HG03175 (cell line): ENCODE measurements around the gene KIAA1217.
"Not testable (repeated sequence)": the region's sequence is repeated elsewhere in the genome, so short reads cannot be mapped to it uniquely, and the experiment has no call there.

Source experiments
- ATAC-seq: cut with Tn5 transposase; IDR thresholded peaks from one replicate; pipeline ENCODE4 v1.9.1; 2021; ENCODE audit warnings: mild to moderate bottlenecking, moderate library complexity; ENCODE audit not compliant: unreplicated experiment

Gene KIAA1217

DNA sequence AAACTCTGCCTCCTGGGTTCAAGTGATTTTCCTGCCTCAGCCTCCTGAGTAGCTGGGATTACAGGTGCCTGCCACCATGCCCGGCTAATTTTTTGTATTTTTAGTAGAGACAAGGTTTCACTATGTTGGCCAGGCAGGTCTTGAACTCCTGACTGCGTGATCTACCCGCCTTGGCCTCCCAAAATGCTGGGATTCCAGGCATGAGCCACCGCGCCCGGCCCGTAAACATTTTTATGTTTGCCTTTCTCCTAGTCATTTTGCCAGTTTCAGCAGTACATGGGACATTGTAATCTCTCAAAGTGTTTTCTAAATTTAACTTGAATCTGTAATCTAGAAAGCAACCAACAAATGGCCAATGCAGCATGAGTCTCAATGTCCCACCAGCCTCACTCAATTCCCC, 128.8 kb downstream of the KIAA1217 start:
- not testable (repeated sequence) for ATAC-seq

DNA sequence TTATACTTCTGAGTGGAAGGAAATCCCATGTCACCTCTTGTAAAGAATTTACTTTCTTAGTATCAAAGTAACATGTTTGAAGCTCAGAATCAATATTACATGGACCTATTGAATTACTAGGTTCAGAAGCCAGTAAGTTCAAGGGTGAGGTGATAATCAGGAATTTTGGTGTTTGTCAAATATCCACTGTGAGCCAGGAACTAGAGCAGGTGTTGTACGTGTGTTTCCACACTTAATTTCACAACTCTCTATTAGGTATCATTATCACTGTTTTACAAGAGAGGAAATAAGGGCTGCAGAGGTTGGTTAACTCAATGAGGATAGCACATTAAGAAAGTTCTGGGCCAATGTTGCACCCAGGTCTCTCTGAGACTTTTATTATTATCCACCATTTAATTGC, 130.4 kb downstream of the KIAA1217 start:
- no peak for ATAC-seq

DNA sequence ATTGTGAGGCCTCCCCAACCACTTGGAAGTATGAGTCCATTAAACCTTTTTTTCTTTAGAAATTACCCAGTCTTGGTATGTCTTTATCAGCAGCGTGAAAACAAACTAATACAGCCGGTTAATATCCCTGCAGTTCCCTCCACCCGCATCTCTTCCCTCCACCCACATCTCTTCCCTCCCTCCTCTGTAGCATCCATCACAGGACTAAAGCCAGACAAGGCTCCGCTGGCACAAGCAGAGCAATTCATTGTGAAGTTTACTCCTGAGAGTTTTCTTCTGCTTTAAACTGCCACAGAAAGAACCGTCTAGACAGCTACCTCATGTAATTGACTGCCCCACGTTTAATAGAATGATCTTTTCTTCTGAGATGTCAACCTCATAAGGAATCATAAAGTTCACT, 131.5 kb downstream of the KIAA1217 start:
- ATAC-seq, result no peak

DNA sequence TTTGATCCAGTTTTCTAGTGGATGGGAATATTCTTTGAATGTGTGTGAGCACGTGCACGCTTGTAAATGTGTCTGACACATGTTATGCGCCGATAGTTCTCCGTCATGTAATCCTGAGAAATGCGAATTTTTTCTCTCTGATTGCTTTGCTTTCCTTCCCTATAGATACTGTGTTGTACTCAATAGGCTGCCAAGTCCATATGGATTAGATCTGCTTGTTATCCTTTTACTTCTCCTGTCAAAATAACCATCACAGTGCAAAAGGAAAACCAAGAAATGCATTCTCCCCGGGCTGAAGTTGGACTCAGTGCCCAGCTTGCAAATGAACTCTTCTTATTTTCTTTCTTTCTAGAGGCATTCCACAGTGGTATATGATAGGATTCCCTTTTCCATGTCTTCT, 131.9 kb downstream of the KIAA1217 start:
- no peak for ATAC-seq

DNA sequence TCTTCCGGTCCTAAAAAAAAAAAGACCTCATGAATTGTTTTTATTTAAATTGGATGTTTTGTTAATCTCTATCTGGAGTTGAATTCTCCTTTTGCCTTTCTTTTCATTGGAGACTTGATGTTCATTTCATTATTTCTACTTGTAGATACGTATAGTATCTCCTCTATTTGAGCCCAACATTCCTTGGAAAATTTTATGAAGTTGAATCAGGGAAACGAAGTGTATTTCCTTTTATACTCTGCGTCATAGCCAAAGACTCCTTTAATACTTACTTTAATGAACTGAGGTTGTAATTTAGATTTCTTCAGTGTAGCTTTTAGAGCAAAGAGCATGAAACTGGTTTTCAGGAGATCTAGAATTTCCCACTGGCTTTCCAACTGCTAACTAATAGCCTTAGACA, 132.4 kb downstream of the KIAA1217 start:
- ATAC-seq, result no peak

DNA sequence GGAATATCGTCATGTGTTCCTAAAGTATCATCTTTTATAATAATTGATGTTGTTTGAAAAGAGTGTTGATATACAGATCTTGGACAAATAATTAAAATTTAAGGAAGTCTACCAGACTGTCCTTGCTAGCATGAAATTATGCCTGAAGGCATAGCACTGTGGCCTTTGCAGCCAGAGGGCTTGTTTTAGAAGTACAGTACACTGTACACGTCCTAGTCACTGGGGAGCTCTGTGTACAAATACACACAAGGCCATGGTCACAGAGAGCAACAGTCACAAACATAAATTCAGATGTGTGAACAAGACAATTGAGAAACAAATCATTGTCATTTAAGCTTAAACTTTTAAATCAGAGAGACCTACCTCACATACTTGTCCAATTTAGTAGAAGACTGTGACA, 133.0 kb downstream of the KIAA1217 start:
- no peak for ATAC-seq

DNA sequence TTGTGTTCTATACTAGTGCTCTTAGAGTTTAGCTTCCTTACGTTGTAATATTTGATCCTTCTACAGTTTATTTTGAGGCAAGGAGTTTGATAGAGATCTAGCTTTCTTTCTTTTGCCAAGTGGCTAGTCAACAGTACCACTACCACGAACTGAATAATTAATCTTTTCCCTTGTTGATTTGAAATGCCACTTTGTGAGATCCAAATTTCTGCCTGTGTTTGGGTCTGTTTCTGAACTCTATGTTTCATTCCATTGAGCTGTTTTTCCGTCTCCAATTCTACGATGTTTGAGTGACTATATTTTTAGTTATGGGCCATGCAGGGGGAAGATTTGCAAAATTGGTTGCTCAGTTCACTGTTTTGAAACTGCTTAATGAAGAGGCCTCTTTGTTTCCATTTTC, 134.7 kb downstream of the KIAA1217 start:
- no peak for ATAC-seq

DNA sequence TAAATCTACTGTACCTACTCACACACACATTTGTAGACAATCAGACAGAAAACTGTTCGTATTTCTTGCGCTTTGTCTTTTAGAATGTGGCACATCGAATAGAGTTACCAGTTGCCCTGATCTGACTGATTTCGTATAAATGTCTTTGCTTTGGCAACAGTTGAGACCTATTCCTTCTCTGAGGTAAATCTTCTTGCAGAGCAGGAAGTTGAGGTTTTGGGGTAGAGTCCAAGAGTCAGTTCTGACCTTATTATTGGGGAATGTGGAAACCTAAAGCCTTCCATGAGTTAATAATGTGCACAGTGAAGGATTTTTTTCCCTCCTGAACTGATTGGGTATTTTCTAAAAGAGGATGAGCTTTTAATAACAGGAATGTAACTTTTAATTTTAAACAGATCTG, 135.3 kb downstream of the KIAA1217 start:
- ATAC-seq, result no peak

DNA sequence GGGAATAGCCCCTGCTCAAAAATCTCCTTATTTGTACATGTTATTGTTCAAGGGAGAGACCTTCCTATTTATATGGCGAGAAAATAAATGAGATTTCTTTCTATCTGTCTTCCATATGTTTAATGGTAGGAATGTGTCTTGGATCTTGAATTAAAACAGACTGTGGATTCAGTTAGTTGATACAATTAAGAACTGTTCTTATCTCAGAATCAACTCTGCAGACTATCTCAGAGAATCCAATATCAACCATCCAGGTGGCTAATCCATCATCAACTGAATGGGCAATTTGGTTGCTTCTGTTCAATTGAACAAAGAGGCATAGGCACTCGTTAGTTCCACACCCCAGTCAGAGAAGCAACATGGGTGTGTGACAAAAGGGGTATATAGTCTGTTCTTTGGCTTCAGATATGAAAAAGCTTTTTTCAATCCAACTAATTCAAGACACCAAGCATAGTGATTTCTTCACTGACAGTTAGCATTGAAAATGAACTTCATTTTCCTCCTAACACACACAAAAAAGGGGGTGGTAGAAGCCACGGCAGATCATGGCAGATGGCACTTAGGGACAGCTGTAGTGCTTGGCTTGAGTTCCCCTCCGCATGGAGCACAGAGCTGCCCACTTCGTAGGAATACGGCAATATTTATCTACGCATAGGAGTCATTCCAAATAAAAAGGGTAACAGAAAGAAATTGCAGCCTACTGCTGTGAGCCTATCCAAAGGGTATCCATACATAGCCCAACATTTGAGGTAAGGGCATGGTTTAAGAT, 135.9 kb downstream of the KIAA1217 start:
- ATAC-seq, result no peak

DNA sequence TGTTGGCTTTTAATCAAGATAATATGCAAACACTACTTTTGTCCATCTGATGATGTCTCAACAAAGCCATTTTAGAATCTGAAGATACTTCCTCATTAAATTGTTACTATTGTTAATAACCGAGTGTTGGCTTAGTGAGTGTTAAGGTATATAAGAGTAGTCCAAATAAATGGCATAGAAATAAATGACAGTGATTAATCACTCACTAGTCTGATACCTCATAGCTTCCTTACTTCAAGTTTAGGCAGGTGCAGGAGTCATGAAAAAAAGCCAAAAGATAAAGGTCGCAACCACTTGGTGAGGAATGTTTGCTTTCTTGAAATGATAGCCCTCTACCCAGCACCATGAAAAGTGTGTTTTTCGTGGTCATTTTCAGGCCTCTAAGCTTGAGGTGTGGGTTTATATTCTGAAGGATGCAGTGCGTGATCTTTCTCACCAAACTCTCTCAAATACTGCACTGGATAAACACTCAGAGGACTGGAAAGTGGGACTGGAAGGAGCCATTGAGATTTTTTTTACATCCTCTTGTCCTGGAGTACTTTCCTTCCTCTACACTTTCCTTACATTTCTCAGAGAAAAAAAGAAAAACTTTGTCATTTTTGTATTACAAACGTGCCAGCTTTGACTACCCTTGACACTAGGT, 138.1 kb downstream of the KIAA1217 start:
- ATAC-seq, result no peak

DNA sequence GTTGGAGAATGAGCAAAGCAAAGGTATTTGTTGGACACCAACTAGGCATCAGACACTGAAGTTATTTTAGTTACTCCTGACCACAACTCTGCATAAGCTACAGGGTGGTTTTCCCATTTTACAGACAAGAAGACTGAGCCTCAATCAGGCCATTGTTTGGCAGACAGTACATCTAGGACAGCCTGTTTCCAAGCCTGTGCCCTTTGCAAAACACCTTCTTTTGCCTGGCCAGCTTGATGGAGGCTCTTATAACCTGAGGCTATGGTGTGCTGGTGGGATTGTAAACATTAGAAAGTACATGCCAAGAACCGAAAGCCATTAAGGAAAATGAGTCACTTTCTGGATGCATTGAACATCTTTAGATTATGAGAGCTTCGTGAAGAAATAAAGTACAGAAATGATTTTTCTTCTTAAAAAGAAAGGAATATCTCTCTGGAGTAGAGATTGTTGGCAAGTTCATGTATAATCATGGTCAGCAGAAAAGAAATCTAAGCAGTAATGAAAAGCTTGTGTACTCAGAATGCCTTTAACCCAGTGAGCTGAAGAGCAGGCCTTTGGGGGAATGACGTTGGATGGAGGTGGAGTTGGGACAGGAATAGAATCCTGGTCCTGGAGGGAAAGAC, 140.6 kb downstream of the KIAA1217 start:
- ATAC-seq, result no peak

DNA sequence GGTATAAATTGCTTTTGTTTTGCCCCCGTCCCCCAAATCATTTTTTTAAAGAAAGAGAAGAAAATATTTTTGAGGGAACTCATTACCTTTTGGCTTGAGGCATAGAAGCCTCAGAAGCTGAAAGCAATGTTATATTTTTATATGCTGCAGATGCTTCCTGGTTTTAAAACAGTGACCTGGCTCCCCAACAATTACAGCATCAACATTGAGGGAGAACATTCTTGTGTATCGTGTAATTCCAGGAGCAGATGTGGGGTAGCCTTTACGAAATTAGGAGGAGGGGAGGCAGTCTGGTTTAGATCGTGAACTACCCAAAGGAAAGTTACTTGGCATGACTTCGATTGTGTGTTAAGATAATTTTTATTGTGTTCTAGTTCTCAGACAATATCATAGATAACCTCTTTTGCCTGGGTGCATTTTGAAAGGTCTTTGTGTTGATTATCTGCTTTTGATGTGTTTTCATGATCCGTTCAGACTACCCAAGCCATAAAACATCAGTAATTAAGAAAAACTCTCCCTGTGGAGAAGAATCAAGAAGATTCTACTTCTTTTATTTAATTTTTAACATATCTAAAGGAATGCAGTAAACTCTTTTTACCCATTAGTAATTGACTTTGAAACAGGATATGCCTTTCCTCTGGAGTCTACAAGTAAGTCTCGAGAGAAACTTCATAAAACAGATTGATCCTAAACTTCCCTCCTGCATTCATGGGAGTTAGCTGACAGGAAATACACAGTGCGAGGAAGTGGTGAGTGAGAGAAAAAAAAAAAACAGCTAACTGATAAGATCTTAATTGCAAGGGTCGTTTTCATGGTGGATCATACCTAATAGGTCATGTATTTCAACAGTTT, 141.4 kb downstream of the KIAA1217 start:
- ATAC-seq, result no peak

DNA sequence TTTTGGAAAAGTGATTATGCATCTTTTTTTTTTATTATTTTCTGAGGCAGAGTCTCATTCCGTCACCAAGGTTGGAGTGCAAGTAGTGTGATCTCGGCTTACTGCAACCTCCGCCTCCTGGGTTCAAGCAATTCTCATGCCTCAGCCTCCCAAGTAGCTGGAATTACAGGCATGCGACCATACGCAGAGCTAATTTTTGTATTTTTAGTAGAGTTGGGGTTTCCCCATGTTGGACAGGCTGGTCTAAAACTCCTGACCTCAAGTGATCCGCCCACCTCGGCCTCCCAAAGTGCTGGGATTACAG, 141.9 kb downstream of the KIAA1217 start:
- not testable (repeated sequence) for ATAC-seq

DNA sequence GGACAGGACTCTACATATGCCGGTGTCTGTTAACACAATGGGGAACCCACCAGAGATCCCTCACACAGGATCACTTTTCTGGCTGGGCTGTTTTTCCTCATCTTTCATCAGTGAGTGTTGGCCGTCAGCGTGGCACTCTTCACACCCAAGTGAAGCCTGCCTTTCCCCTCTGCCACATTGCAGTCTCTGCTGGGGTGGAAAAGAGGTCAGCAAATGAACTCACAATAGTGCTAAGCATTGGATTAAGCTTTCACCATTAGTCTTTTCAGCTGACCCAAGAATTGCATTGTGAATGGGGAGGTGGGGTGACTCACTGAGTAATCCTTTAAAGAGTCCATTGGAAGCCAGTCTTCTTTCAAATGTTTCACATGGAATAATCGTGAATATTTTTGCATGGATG, 143.0 kb downstream of the KIAA1217 start:
- ATAC-seq, result no peak

DNA sequence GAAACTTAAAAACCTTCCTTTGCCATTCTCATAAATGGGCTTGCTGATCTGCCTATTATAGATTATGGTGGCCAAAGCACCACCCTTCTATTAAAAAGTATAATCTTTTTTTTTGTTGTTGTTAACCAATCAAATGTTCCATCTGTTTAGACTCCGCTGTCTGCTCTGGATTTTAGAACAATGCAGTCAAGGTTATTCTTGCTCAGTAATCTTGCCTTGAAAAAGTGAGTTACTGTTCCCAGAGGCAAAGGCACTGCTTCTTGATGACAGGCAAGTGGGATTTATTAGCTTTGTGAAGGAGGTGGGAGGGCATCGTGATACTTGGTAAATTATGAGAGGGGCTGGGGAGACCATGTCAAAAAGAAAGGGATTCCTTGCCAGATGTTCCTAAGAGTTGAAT, 143.5 kb downstream of the KIAA1217 start:
- no peak for ATAC-seq

DNA sequence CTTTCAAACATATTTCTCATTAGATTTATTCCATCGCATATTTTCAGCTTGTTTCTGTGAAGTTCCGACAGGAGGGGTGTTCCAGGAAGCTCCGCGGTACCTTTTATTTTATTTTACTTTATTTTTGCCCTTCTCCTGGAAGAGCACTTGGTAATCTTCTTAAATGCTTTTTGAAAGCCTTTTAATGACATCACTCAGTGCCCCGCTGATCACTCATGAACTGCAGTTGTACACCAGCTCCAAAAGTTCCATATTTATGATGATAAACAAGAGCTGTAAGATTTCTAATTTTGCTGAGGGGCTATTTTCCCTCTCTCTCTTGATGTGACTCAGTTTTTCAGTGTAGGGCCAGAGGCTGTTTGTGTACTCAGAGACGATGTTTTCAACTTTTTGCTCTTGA, 144.4 kb downstream of the KIAA1217 start:
- ATAC-seq, result no peak

DNA sequence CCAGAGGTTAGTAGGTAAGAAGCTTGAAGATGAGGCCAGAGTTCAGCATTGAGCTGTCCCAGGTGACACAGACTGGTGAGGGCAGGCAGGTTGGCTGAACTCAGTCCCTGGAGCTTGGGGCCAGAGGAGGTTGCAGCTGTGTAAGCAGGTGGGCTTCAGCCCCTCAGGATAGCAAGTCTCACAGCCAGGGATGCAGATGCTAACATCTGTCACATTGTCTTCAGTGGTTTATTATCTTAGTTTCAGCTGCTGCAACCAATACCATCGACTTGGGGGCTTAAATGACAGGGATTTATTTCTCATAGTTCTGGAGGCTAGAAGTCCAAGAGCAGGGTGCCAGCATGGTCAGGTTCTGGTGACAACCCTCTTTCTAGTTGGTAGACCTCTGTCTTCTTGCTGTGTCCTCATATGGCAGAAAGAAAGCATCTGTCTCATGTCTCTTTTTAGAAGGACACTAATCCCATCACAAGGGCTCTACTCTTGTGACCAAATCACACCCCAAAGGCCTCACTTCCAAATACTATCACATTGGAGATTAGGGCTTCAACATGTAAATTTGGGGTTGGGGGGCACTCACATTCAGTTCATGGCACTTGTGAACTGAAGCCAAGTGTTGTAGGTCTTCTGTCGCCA, 146.2 kb downstream of the KIAA1217 start:
- no peak for ATAC-seq

DNA sequence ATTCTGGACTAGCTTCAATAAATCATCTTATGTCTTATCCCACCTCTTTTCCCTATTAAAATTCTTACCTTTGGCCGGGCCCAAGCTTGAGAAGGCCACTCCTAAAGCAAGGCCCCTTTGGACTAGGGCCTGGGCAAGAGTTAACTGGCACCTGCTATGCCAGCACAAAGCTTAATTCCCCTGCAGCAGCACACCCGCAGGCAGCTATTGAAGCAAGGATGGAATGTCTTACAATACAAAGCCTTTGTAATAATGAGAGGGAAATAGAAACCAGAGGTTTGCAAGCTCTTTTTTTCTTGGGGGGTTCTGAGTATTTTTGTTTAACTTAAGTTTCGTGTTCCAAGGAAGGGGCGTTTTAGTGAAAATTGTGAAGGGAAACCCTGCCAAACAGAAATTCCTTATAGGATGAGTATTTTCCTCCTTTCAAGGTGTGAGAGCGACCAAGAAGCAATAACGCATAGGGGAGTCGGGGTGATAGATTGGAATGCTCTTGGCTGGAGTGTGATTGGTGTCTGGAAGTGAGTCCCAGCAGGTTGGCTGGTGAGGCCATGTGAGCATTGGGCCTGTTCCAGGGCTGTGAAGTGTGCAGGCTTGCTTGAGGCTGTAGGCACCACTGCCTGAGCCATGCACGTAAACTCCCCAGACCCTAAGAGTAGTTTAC, 148.5 kb downstream of the KIAA1217 start:
- no peak for ATAC-seq

DNA sequence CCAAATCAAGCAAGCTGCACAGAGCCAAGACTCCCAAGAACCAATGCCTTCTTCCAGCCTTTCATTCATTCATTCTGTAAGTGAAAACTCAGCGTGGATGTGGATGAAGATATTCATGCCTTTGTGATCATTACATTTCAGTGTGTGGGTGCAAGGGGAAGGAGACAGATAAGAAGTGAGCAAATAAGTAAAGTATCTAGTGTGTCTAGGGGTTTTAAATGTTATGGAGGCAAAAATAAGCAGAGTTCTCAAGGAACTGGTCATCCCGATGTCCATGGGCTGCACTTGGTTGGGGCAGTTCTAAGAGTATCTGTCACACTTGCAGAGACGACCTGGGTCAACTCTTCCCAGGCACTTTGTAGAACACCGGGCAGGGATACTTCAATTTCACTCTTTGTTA, 149.1 kb downstream of the KIAA1217 start:
- ATAC-seq, result no peak

DNA sequence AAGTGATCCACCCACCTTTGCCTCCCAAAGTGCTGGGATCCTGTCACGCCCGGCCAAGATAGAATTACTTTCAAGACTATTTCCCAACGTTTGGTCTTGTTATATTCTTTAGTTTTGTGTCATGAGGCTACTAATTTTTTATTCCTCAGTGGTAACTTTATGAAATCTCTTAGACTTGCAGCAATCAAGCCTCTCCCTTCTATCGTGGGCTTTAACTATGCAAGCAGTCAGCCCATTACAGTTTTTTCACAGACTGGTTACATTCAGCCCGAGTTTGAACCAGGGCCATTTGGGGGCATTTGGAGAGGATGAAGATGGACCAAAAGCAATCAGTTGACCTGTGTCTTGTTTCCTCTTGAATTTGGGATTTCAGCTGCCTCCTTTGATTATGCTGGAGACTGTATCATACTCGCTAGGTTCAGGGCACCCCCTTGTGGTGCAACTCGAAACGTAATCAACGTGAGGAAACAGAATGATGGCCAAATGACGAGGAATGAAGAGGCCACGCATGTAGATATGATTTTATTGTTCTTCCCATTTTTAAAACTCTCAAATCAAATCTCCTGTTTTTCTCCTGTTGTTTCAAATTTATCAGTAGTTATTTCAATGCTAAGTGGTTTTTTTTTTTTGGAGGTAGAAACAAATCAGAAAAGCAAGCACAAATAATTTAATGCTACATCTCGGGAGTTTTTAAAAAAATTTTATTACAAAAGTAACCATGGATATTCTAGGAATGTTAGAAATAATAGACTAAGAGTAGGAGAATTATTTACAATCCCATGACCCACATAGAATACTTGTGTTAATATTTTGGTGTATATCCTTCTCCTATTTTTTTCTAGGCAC, 151.6 kb downstream of the KIAA1217 start:
- ATAC-seq, result no peak
